DND-41 (cell line): ENCODE data around the gene NINL.
"Not testable (repeated sequence)": the region's sequence is repeated elsewhere in the genome, so short reads cannot be mapped to it uniquely, and the experiment has no call there.

Experiments
- ATAC-seq: fragments of 200-7000 bp; cut with Tn5 transposase; 3 replicates; pipeline ENCODE4 v1.9.1; 2021; ENCODE audit warnings: low read depth; ENCODE audit not compliant: insufficient read depth
- DNase-seq: peaks from one replicate; pipeline ENCODE4 v3.0.0-alpha.2; 2020
- H2AFZ ChIP-seq: 2 replicates; pipeline ENCODE4 v1.6.0; 2012; ENCODE audit warnings: low read depth, low read length
- H3K27ac ChIP-seq: 2 replicates; pipeline ENCODE4 v1.5.1; 2012; ENCODE audit warnings: low read length, inconsistent platforms
- H3K27me3 ChIP-seq: fragments of 200-600 bp; sonication (generic); 2 replicates; pipeline ENCODE4 v1.6.0; 2012; ENCODE audit warnings: low read length, mild to moderate bottlenecking, inconsistent platforms; ENCODE audit not compliant: insufficient read depth, poor library complexity
- H3K36me3 ChIP-seq: 2 replicates; pipeline ENCODE4 v1.5.1; 2012; ENCODE audit warnings: low read length, inconsistent platforms; ENCODE audit not compliant: insufficient read depth
- H3K4me1 ChIP-seq: 2 replicates; pipeline ENCODE4 v1.5.1; 2012; ENCODE audit warnings: mild to moderate bottlenecking, low read length; ENCODE audit not compliant: insufficient read depth
- H3K4me2 ChIP-seq: 2 replicates; pipeline ENCODE4 v1.6.0; 2012; ENCODE audit warnings: mild to moderate bottlenecking, moderate library complexity, low read length, inconsistent platforms; ENCODE audit not compliant: insufficient read depth
- H3K4me3 ChIP-seq, 2 experiments: fragments of 200-600 bp in 1 of 2; shearing (Covaris generic) in 1 of 2; 2 replicates each; pipeline ENCODE4 v1.5.1; 2012 to 2016; ENCODE audit warnings: inconsistent platforms in 2 of 2, low read length in 2 of 2, mild to moderate bottlenecking in 2 of 2, low read depth in 1 of 2, moderate library complexity in 1 of 2
- H3K79me2 ChIP-seq: 2 replicates; pipeline ENCODE4 v1.6.0; 2012; ENCODE audit warnings: low read length, inconsistent platforms; ENCODE audit not compliant: insufficient read depth
- H3K9ac ChIP-seq: 2 replicates; pipeline ENCODE4 v1.6.0; 2012; ENCODE audit warnings: low read depth, mild to moderate bottlenecking, inconsistent platforms, low read length, moderate library complexity
- H3K9me3 ChIP-seq: 2 replicates; pipeline ENCODE4 v1.5.1; 2012; ENCODE audit warnings: low read length, moderate library complexity, mild to moderate bottlenecking, inconsistent platforms; ENCODE audit not compliant: insufficient read depth, severe bottlenecking
- H4K20me1 ChIP-seq: 2 replicates; pipeline ENCODE4 v1.6.0; 2012; ENCODE audit warnings: low read length; ENCODE audit not compliant: insufficient read depth
- EZH2 ChIP-seq: IDR thresholded peaks from 3 replicates; pipeline ENCODE4 v1.6.1; 2012; ENCODE audit warnings: borderline replicate concordance, low read depth, mild to moderate bottlenecking, moderate library complexity, low read length, inconsistent platforms; ENCODE audit not compliant: severe bottlenecking
- TF ChIP-seq, protein P1 (sequence below): IDR thresholded peaks from 2 replicates; pipeline ENCODE4 v1.5.1; 2012; ENCODE audit warnings: borderline replicate concordance, low read length, moderate library complexity, mild to moderate bottlenecking; ENCODE audit not compliant: poor library complexity, severe bottlenecking; ENCODE audit errors: extremely low read depth

NINL gene

DNA sequence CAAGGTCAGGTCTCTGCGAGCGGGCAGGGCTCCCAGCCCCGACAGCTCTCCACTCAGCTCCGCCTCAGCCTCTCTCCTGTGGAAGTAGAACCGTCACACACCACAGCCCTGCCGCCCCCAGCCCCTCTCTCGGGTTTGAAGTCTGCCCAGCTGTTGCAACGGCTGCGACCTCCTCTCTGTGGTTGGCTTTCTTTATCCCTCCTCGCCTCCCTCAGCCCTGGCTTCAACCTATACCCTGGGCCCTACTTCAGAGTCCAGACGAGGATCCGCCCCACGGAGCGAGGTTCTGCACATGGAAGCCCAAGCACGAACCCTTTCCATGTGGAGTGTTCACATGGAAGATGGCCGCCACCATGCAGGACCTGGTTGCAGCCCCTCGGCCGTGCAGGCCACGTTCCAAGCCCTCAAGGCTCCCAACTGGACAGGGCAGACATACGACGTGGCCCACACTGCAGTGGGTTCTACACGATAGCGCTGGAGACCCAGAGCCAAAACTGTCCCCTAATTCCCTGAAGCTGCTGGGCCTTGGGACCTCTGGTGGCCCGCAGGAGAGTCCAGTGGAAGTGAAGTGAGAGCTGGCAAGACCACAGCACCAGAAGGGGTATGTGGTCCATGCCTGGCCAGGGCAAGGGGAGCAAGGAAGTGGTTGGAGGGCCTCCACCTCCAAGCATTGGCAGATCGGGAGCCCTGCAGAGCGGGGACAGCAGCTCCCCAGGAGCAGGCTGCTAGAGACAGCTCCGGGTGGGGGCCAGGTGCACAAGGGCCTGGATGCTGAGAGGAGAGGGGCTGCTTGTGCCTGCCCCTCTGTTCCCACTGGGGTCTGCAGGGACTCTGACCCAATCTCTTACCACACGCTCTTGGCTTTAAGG lies 108.1 kb downstream of the NINL start:
- Histone ChIP-seq H3K4me1 (no peaks in the 10 kb centered on the region), H3K9me3 (no peaks in the 10 kb centered on the region), H3K79me2 (no peaks in the 10 kb centered on the region), H4K20me1 (no peaks in the 10 kb centered on the region), H3K4me3 (no peak overlapping the region), H2AFZ (no peak overlapping the region), H3K27me3 (no peaks in the 10 kb centered on the region), H3K4me2 (no peak overlapping the region), H3K27ac (peak overlapping the region; percentile 12; the same call in 1 of the 2 replicates), H3K9ac (no peak overlapping the region), H3K36me3 (peaks cover 71% of the 10 kb centered on the region)
- DNase-seq: peak; percentile 43
- peak; percentile 52 for ATAC-seq
- no peak for TF ChIP-seq EZH2
- TF ChIP-seq, protein P1, sequence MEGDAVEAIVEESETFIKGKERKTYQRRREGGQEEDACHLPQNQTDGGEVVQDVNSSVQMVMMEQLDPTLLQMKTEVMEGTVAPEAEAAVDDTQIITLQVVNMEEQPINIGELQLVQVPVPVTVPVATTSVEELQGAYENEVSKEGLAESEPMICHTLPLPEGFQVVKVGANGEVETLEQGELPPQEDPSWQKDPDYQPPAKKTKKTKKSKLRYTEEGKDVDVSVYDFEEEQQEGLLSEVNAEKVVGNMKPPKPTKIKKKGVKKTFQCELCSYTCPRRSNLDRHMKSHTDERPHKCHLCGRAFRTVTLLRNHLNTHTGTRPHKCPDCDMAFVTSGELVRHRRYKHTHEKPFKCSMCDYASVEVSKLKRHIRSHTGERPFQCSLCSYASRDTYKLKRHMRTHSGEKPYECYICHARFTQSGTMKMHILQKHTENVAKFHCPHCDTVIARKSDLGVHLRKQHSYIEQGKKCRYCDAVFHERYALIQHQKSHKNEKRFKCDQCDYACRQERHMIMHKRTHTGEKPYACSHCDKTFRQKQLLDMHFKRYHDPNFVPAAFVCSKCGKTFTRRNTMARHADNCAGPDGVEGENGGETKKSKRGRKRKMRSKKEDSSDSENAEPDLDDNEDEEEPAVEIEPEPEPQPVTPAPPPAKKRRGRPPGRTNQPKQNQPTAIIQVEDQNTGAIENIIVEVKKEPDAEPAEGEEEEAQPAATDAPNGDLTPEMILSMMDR: no peak

DNA sequence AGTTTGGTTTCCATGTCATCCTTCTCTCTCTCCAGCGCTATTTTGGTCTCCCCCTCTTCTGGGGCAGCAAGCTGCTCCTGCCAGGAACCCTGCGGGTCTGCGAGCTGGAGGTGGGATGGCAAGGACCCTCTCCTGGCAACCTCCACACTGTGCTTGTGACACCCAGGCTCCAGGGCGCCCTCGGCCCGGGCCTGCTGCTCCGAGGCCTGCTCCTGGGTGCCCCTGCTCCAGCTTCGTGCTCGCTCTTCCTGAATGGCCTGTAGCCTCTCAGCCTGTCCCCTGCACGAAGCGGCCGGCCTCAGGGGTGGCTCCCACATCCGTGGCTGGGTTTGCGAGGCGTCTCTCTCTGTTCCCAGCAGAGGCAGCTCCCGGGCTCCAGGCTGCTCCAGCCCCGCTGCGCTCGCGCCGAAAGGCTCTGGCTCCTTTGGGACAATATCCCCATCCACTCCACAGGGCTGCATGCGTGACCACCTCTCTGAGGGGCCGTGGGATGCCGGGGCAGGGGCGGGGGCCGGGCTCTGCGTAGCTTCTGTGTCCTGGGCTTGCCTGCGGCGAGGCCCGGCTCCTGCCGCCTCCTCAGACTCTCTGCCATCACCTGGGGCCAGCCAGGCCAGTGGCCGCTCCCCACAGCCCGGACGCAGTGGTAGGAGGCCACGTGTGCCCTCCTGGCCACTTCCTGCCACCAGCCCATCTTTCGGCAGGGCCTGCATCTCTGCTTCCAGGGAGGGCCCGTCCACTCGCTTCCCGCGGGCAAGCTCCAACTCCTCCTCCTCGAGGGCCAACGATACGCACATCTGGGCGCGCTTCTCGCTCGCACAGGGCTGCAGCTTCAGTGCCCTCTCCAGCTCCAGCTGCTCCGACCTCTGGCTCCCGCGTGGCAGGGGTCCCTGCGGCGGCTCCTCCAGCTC lies 109.0 kb downstream of the NINL start:
- Histone ChIP-seq H3K9me3 (no peaks in the 10 kb centered on the region), H4K20me1 (no peaks in the 10 kb centered on the region), H3K4me1 (no peaks in the 10 kb centered on the region), H3K79me2 (no peaks in the 10 kb centered on the region), H2AFZ (no peak overlapping the region), H3K27me3 (no peaks in the 10 kb centered on the region), H3K4me3 (no peak overlapping the region), H3K4me2 (no peak overlapping the region), H3K27ac (no peak overlapping the region), H3K9ac (no peak overlapping the region), H3K36me3 (peaks cover 68% of the 10 kb centered on the region)
- DNase-seq: no peak
- TF ChIP-seq, protein P1: no peak
- no peak for ATAC-seq

DNA sequence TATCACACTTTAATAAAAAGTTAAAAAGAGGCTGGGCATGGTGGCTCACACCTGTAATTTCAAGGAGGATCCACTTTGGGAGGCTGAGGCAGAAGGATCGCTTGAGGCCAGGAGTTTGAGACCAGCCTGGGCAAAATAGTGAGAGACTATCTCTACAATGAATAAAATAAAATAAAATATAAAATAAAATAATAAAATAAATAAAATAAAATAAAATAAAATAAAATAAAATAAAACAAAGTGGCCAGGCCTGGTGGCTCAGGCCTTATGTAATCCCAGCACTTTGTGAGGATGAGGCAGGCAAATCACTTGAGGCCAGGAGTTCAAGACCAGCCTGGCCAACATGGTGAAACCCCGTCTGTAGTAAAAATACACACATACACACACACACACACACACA lies 112.0 kb downstream of the NINL start:
- not testable (repeated sequence) for H3K27ac ChIP-seq, DNase-seq, H3K9ac ChIP-seq, H2AFZ ChIP-seq, H3K27me3 ChIP-seq, ATAC-seq, H3K4me3 ChIP-seq, H3K9me3 ChIP-seq, H4K20me1 ChIP-seq, H3K79me2 ChIP-seq, H3K4me2 ChIP-seq, H3K4me1 ChIP-seq
- H3K36me3 ChIP-seq: peaks cover 60% of the 10 kb centered on the region

DNA sequence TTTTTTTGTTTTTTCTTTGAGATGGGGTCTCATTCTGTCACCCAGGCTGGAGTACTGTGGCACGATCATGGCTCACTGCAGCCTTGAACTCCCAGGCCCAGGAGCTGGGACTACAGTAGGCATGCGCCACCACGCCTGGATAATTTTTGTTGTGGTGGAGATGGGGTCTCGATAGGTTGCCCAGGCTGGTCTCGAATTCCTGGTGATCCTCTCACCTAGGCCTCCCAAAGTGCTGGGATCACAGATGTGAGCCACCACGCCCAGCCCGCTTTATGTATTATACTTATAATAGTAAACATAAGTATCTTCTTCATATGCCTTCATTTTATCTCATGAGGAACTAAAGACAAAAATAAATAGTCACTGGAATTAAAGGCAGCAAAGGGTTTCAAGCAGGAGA lies 114.3 kb downstream of the NINL start:
- no peak for DNase-seq
- H3K79me2 ChIP-seq: no peaks in the 10 kb centered on the region
- no peaks in the 10 kb centered on the region for H4K20me1 ChIP-seq
- no peaks in the 10 kb centered on the region for H3K27me3 ChIP-seq
- no peaks in the 10 kb centered on the region for H3K9me3 ChIP-seq
- no peak overlapping the region for H3K9ac ChIP-seq
- peaks cover 60% of the 10 kb centered on the region for H3K36me3 ChIP-seq
- H3K4me2 ChIP-seq: no peak overlapping the region
- no peak overlapping the region for H2AFZ ChIP-seq
- ATAC-seq: no peak
- TF ChIP-seq, protein P1: no peak
- TF ChIP-seq EZH2: no peak
- H3K4me3 ChIP-seq: no peak overlapping the region
- peaks cover 5% of the 10 kb centered on the region for H3K4me1 ChIP-seq
- no peak overlapping the region for H3K27ac ChIP-seq
